Heart left ventricle (tissue), 13 donors: ENCODE results near the gene CREG1.
"Not testable (repeated sequence)": the region's sequence is repeated elsewhere in the genome, so short reads cannot be mapped to it uniquely, and the experiment has no call there.

Experiments
- POLR2A ChIP-seq, 2 donors: fragments of 450-650 bp; IDR thresholded peaks; one replicate each; pipeline ENCODE4 v1.6.1; 2017; ENCODE audit warnings: antibody characterized with exemption in 2 of 2, mild to moderate bottlenecking in 2 of 2, moderate library complexity in 2 of 2
- TF ChIP-seq, protein P1 (sequence below), 12 donors: fragments of 200-600 bp; sonication (generic) in 4 of 12; IDR thresholded peaks; one replicate each; pipeline versions ENCODE4 v1.5.0 to v1.8.0; 2018 to 2022; ENCODE audit warnings: antibody characterized with exemption in 12 of 12, mild to moderate bottlenecking in 5 of 12
- donor health status: ischemic (EF 13 %, LVEDD 7.1; RV severe dilation, severe dysfunction).
- donor health status: DM: no; HTN: yes; CAD: no.
- donor health status: DM: no; HTN: no; CAD: no.
- donor health status: ischemic (EF 25% LVEDD 6.9; RV normal size, moderate dysfunction).
- donor health status: ischemic (EF 25% LVEDD 5.7; RV mildly dilated, moderate dysfunction).
- donor health status: ischemic (EF 35%, LVEDD 5.7; RV mildly dilated, moderate dysfunction).
- donor health status: nonischemic (EF 11% LVEDD 7.7; RV severe dilation, severe dysfunction).
- donor health status: DM: yes; HTN: yes; CAD: no.
- donor health status: PGD.
- donor health status: ischemic (EF 29% LVEDD 5.4; RV normal size, mild dysfunction).
- donor health status: nonischemic (EF 23%, LVEDD 6.1; RV moderate dilation, normal function).

DNA sequence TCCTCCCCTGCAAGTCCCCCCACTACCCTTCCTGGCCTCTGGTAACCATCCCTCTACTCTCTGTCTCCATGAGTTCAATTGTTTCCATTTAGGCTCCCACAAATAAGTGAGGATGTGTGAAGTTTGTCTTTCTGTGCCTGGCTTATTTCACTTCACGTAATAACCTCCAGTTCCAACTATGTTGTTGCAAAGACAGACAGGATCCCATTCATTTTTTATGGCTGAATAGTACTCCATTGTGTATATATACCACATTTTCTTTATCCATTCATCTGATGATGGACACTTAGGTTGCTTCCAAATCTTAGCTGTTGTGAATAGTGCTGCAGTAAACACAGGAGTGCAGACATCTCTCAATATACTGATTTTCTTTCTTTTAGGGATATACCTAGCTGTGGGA, 1.5 kb upstream of the CREG1 start:
- TF ChIP-seq, protein P1, sequence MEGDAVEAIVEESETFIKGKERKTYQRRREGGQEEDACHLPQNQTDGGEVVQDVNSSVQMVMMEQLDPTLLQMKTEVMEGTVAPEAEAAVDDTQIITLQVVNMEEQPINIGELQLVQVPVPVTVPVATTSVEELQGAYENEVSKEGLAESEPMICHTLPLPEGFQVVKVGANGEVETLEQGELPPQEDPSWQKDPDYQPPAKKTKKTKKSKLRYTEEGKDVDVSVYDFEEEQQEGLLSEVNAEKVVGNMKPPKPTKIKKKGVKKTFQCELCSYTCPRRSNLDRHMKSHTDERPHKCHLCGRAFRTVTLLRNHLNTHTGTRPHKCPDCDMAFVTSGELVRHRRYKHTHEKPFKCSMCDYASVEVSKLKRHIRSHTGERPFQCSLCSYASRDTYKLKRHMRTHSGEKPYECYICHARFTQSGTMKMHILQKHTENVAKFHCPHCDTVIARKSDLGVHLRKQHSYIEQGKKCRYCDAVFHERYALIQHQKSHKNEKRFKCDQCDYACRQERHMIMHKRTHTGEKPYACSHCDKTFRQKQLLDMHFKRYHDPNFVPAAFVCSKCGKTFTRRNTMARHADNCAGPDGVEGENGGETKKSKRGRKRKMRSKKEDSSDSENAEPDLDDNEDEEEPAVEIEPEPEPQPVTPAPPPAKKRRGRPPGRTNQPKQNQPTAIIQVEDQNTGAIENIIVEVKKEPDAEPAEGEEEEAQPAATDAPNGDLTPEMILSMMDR (IDR thresholded peaks at IDR 0.05) = not testable (repeated sequence)
- TF ChIP-seq POLR2A (IDR thresholded peaks at IDR 0.05) = not testable (repeated sequence)
